ENCODE results near the gene FAM236B. TPM values are rescaled to one million over a fixed set of nuclear protein-coding genes. Genes with fewer than 3 reads are reported as not detected.
"Not testable (repeated sequence)": the region's sequence is repeated elsewhere in the genome, so short reads cannot be mapped to it uniquely, and the experiment has no call there.

The FAM236B gene
- total and polyA plus RNA-seq, 2 donors (not counting 1 experiment from before 2014, with no cell fraction given) = not detected

GRCh38 chrX:72788142-72788541 lies 5.7 kb upstream of the FAM236B start:
- POLR2A ChIA-PET; H3K4me3 Mint-ChIP-seq; H3K4me3 ChIP-seq (ENCODE audit: control extremely low read depth in 1 of 5, extremely low read depth in 1 of 5, insufficient read depth in 1 of 5, low read depth in 2 of 5, low read length in 4 of 5); H3K4me2 ChIP-seq (replicated peaks; ENCODE audit: low read depth, low read length, poor library complexity, severe bottlenecking); H3K27me3 Mint-ChIP-seq; H3K79me2 ChIP-seq (ENCODE audit: control insufficient read depth, insufficient read depth, low read length); H3K27ac ChIP-seq (ENCODE audit: low read length in 2 of 2); CTCF ChIA-PET; H3K36me3 ChIP-seq (replicated peaks in 1 of 2; ENCODE audit: control extremely low read depth in 1 of 2, control insufficient read depth in 1 of 2, extremely low read depth in 1 of 2, insufficient read depth in 2 of 2, low read length in 1 of 2); H3K4me1 ChIP-seq (ENCODE audit: control insufficient read depth in 2 of 2, insufficient read depth in 2 of 2, low read length in 2 of 2); H3K27me3 ChIP-seq (replicated peaks in 1 of 4; ENCODE audit: control extremely low read depth in 1 of 4, control insufficient read depth in 3 of 4, insufficient read depth in 4 of 4, low read length in 3 of 4); intact Hi-C loops (cut with micrococcal nuclease); H2AFZ ChIP-seq (ENCODE audit: insufficient read depth, low read depth, low read length, poor library complexity, severe bottlenecking); H4K20me1 ChIP-seq (ENCODE audit: control insufficient read depth, insufficient read depth, low read length, poor library complexity, severe bottlenecking); H3K4me1 Mint-ChIP-seq; ATAC-seq (ENCODE audit: low read depth); H3K27ac Mint-ChIP-seq; DNase-seq; H3K9me3 ChIP-seq (ENCODE audit: control extremely low read depth in 1 of 3, control insufficient read depth in 2 of 3, insufficient read depth in 1 of 3, low read length in 2 of 3); H3K9me3 Mint-ChIP-seq (ENCODE audit: insufficient read depth); H3K9ac ChIP-seq (ENCODE audit: low read length): not testable (repeated sequence)
- no CpG with 5 or more reads among the region's 1 CpG for WGBS (ENCODE audit: insufficient coverage)

- H3K9me3 Mint-ChIP-seq (ENCODE audit: insufficient read depth); POLR2A ChIA-PET; H3K27ac ChIP-seq (ENCODE audit: low read length in 2 of 2); H4K20me1 ChIP-seq (ENCODE audit: control insufficient read depth, insufficient read depth, low read length, poor library complexity, severe bottlenecking); H3K9ac ChIP-seq (ENCODE audit: low read length); H3K4me3 ChIP-seq (ENCODE audit: control extremely low read depth in 1 of 5, extremely low read depth in 1 of 5, insufficient read depth in 1 of 5, low read depth in 2 of 5, low read length in 4 of 5); CTCF ChIA-PET; H3K27ac Mint-ChIP-seq; H3K27me3 ChIP-seq (replicated peaks in 1 of 4; ENCODE audit: control extremely low read depth in 1 of 4, control insufficient read depth in 3 of 4, insufficient read depth in 4 of 4, low read length in 3 of 4); H3K79me2 ChIP-seq (ENCODE audit: control insufficient read depth, insufficient read depth, low read length); H3K27me3 Mint-ChIP-seq; intact Hi-C loops (cut with micrococcal nuclease); DNase-seq; H3K4me1 Mint-ChIP-seq; ATAC-seq (ENCODE audit: low read depth); H3K4me1 ChIP-seq (ENCODE audit: control insufficient read depth in 2 of 2, insufficient read depth in 2 of 2, low read length in 2 of 2); H3K4me2 ChIP-seq (replicated peaks; ENCODE audit: low read depth, low read length, poor library complexity, severe bottlenecking); H3K4me3 Mint-ChIP-seq; H3K36me3 ChIP-seq (replicated peaks in 1 of 2; ENCODE audit: control extremely low read depth in 1 of 2, control insufficient read depth in 1 of 2, extremely low read depth in 1 of 2, insufficient read depth in 2 of 2, low read length in 1 of 2); H3K9me3 ChIP-seq (ENCODE audit: control extremely low read depth in 1 of 3, control insufficient read depth in 2 of 3, insufficient read depth in 1 of 3, low read length in 2 of 3); H2AFZ ChIP-seq (ENCODE audit: insufficient read depth, low read depth, low read length, poor library complexity, severe bottlenecking): not testable (repeated sequence)
- WGBS (ENCODE audit: insufficient coverage) = no CpG with 5 or more reads among the region's 6 CpGs
Measured at GRCh38 chrX:72783964-72784363, 1.5 kb upstream of the FAM236B start.

DNA sequence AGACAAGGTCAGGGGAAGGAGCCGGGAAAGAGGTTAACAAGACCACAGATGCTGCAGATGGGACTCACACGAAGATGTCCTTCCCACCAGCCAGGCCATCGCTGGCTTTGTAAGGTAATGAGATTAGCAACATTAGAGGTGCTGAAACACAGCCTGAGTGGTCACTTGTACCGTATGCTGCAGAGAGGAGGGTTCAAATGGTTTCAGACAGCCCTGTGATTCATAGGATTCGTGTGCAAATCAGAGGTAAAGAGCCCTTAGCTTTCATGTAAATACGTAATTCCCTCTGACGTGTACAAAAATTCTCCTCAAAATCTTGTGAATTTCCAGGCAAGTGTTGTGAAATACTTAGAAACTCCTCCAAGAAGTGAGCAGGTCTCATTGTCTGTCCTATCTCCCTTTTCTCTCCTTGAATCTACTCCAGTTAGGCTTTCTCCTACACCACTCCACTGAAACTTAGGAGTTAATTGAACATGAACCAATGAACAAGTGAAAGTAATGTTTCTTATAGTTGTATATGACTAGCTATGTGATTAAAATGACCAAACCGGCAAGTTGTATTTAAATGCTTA lies 991 bp upstream of the FAM236B start:
- H3K79me2 ChIP-seq (ENCODE audit: control insufficient read depth, insufficient read depth, low read length); H3K9me3 ChIP-seq (ENCODE audit: control extremely low read depth in 1 of 3, control insufficient read depth in 2 of 3, insufficient read depth in 1 of 3, low read length in 2 of 3); DNase-seq; H3K4me2 ChIP-seq (replicated peaks; ENCODE audit: low read depth, low read length, poor library complexity, severe bottlenecking); CTCF ChIA-PET; H4K20me1 ChIP-seq (ENCODE audit: control insufficient read depth, insufficient read depth, low read length, poor library complexity, severe bottlenecking); H3K4me1 Mint-ChIP-seq; H3K27ac Mint-ChIP-seq; ATAC-seq (ENCODE audit: low read depth); H2AFZ ChIP-seq (ENCODE audit: insufficient read depth, low read depth, low read length, poor library complexity, severe bottlenecking); H3K27me3 Mint-ChIP-seq; H3K4me1 ChIP-seq (ENCODE audit: control insufficient read depth in 2 of 2, insufficient read depth in 2 of 2, low read length in 2 of 2); H3K27me3 ChIP-seq (replicated peaks in 1 of 4; ENCODE audit: control extremely low read depth in 1 of 4, control insufficient read depth in 3 of 4, insufficient read depth in 4 of 4, low read length in 3 of 4); H3K4me3 Mint-ChIP-seq; H3K4me3 ChIP-seq (ENCODE audit: control extremely low read depth in 1 of 5, extremely low read depth in 1 of 5, insufficient read depth in 1 of 5, low read depth in 2 of 5, low read length in 4 of 5); H3K36me3 ChIP-seq (replicated peaks in 1 of 2; ENCODE audit: control extremely low read depth in 1 of 2, control insufficient read depth in 1 of 2, extremely low read depth in 1 of 2, insufficient read depth in 2 of 2, low read length in 1 of 2); H3K9ac ChIP-seq (ENCODE audit: low read length); H3K9me3 Mint-ChIP-seq (ENCODE audit: insufficient read depth); H3K27ac ChIP-seq (ENCODE audit: low read length in 2 of 2); POLR2A ChIA-PET; intact Hi-C loops (cut with micrococcal nuclease): not testable (repeated sequence)
- WGBS (ENCODE audit: insufficient coverage) = no CpG with 5 or more reads among the region's 8 CpGs

- H3K27me3 Mint-ChIP-seq; H3K27ac Mint-ChIP-seq; H3K4me2 ChIP-seq (replicated peaks; ENCODE audit: low read depth, low read length, poor library complexity, severe bottlenecking); H2AFZ ChIP-seq (ENCODE audit: insufficient read depth, low read depth, low read length, poor library complexity, severe bottlenecking); H3K9me3 ChIP-seq (ENCODE audit: control extremely low read depth in 1 of 3, control insufficient read depth in 2 of 3, insufficient read depth in 1 of 3, low read length in 2 of 3); H3K9me3 Mint-ChIP-seq (ENCODE audit: insufficient read depth); H3K4me3 ChIP-seq (ENCODE audit: control extremely low read depth in 1 of 5, extremely low read depth in 1 of 5, insufficient read depth in 1 of 5, low read depth in 2 of 5, low read length in 4 of 5); H4K20me1 ChIP-seq (ENCODE audit: control insufficient read depth, insufficient read depth, low read length, poor library complexity, severe bottlenecking); POLR2A ChIA-PET; H3K4me1 Mint-ChIP-seq; H3K4me1 ChIP-seq (ENCODE audit: control insufficient read depth in 2 of 2, insufficient read depth in 2 of 2, low read length in 2 of 2); H3K9ac ChIP-seq (ENCODE audit: low read length); intact Hi-C loops (cut with micrococcal nuclease); H3K4me3 Mint-ChIP-seq; ATAC-seq (ENCODE audit: low read depth); H3K36me3 ChIP-seq (replicated peaks in 1 of 2; ENCODE audit: control extremely low read depth in 1 of 2, control insufficient read depth in 1 of 2, extremely low read depth in 1 of 2, insufficient read depth in 2 of 2, low read length in 1 of 2); DNase-seq; H3K79me2 ChIP-seq (ENCODE audit: control insufficient read depth, insufficient read depth, low read length); CTCF ChIA-PET; H3K27me3 ChIP-seq (replicated peaks in 1 of 4; ENCODE audit: control extremely low read depth in 1 of 4, control insufficient read depth in 3 of 4, insufficient read depth in 4 of 4, low read length in 3 of 4); H3K27ac ChIP-seq (ENCODE audit: low read length in 2 of 2): not testable (repeated sequence)
- WGBS (ENCODE audit: insufficient coverage) = no CpG with 5 or more reads among the region's 6 CpGs
Measured at GRCh38 chrX:72778146-72778545, 4.3 kb downstream of the FAM236B start.
